Body of pancreas (tissue), 4 donors: ENCODE results near the gene SLC13A4.

Experiments
- CTCF ChIP-seq, 7 experiments: fragments of 450-650 bp in 4 of 7; fragments of 200-600 bp in 3 of 7; sonication (generic) in 3 of 7; IDR thresholded peaks; one replicate each; pipeline ENCODE4 v1.5.1; 2016 to 2019; ENCODE audit warnings: antibody characterized with exemption in 7 of 7
- POLR2A ChIP-seq, 3 donors: fragments of 450-650 bp; IDR thresholded peaks; one replicate each; pipeline ENCODE4 v1.6.1; 2016; ENCODE audit warnings: antibody characterized with exemption in 3 of 3, mild to moderate bottlenecking in 2 of 3

GRCh38 chr7:135662123-135662372 is 65.9 kb downstream of the SLC13A4 start:
- TF ChIP-seq CTCF (IDR thresholded peaks at IDR 0.05) (no peak), POLR2A (IDR thresholded peaks at IDR 0.05) (no peak)
